AG04449 (cell line): ENCODE data around the gene ITPR1.

Source experiments
- CTCF ChIA-PET: fragments of 350-600 bp; formaldehyde crosslinking; extraction: SDS; loops from one replicate; lab custom pipeline; 2021; ENCODE audit warnings: antibody characterized with exemption; lab: Yijun Ruan, JAX
- POLR2A ChIA-PET: fragments of 400-600, 350-600 bp; formaldehyde crosslinking; extraction: SDS; loops from one replicate; lab custom pipeline; 2020; ENCODE audit warnings: antibody characterized with exemption, inconsistent platforms; lab: Yijun Ruan, JAX
- DNase-seq: peaks from one replicate; pipeline ENCODE4 v3.0.0-alpha.2; 2010; ENCODE audit warnings: low read depth, low spot score
- H3K4me3 ChIP-seq: 2 replicates; pipeline ENCODE4 v1.5.1; 2011; ENCODE audit warnings: low read depth, mild to moderate bottlenecking, control low read depth, low read length
- CTCF ChIP-seq: IDR thresholded peaks from one replicate; pipeline ENCODE4 v1.5.1; 2011; ENCODE audit warnings: mild to moderate bottlenecking, moderate library complexity, low read length, control low read depth, inconsistent platforms; ENCODE audit not compliant: insufficient read depth; ENCODE audit errors: missing control alignments

Gene ITPR1

GRCh38 chr3:4795905-4796304 lies 302.8 kb downstream of the ITPR1 start:
- TF ChIP-seq CTCF, result no peak
- no peak for DNase-seq
- CTCF ChIA-PET, result no interaction called here
- POLR2A ChIA-PET, result no interaction called here
- no peak overlapping the region for H3K4me3 ChIP-seq

GRCh38 chr3:4797201-4797705 lies 304.1 kb downstream of the ITPR1 start:
- DNase-seq, result no peak
- CTCF ChIA-PET, result interaction anchor here (0.8 kb wide), 1 partner anchor 12 kb away, joined by 3 read pairs; no protein-coding TSS in a partner anchor
- no peak for TF ChIP-seq CTCF
- POLR2A ChIA-PET, result no interaction called here
- no peak overlapping the region for H3K4me3 ChIP-seq

GRCh38 chr3:4799266-4800256 lies 306.4 kb downstream of the ITPR1 start:
- ChIA-PET POLR2A (no interaction called here), CTCF (no interaction called here)
- no peak for DNase-seq
- TF ChIP-seq CTCF, result no peak
- H3K4me3 ChIP-seq, result no peak overlapping the region

GRCh38 chr3:4800595-4800994 lies 307.4 kb downstream of the ITPR1 start:
- TF ChIP-seq CTCF, result no peak
- CTCF ChIA-PET, result no interaction called here
- POLR2A ChIA-PET, result no interaction called here
- no peak for DNase-seq
- no peak overlapping the region for H3K4me3 ChIP-seq

GRCh38 chr3:4801892-4802291 lies 308.7 kb downstream of the ITPR1 start:
- ChIA-PET CTCF (no interaction called here), POLR2A (no interaction called here)
- H3K4me3 ChIP-seq, result no peak overlapping the region
- TF ChIP-seq CTCF, result no peak
- no peak for DNase-seq

GRCh38 chr3:4802903-4803302 lies 309.8 kb downstream of the ITPR1 start:
- ChIA-PET POLR2A (no interaction called here), CTCF (no interaction called here)
- H3K4me3 ChIP-seq, result no peak overlapping the region
- no peak for DNase-seq
- TF ChIP-seq CTCF, result no peak
